Measurements from ENCODE around the gene CPZ.

- no peak for TF ChIP-seq CTCF (IDR thresholded peaks at IDR 0.05)
- no peak for TF ChIP-seq POLR2A (IDR thresholded peaks at IDR 0.05)
These were observed 50.2 kb downstream of the CPZ start for GRCh38 chr4:8642651-8643321.

Data from heart left ventricle (tissue), 13 donors.